ENCODE results near the gene NEDD8.

Gene NEDD8

GRCh38 chr14:24196071-24197055 lies 35.8 kb downstream of the NEDD8 start:
- no peak for DNase-seq (ENCODE audit: low read depth in 2 of 2)

- peak; percentile 78 to 79 for DNase-seq (ENCODE audit: low read depth in 2 of 2)
Measured at GRCh38 chr14:24195186-24196070, 36.7 kb downstream of the NEDD8 start, which contains the start of gene TM9SF1. Gene TM9SF1 (minus strand): TSS chr14:24195441. CDS start chr14:24195019, 422 bp downstream.

GRCh38 chr14:24194873-24195185 lies 37.3 kb downstream of the NEDD8 start:
- no peak for DNase-seq (ENCODE audit: low read depth in 2 of 2)

- DNase-seq (ENCODE audit: low read depth in 2 of 2) = no peak
Measured at GRCh38 chr14:24194186-24194872, 37.8 kb downstream of the NEDD8 start.

GRCh38 chr14:24192933-24193332 lies 39.2 kb downstream of the NEDD8 start:
- no peak for DNase-seq (ENCODE audit: low read depth in 2 of 2)

- DNase-seq (ENCODE audit: low read depth in 2 of 2) = no peak
Measured at GRCh38 chr14:24190416-24190815, 41.8 kb downstream of the NEDD8 start.

- no peak for DNase-seq (ENCODE audit: low read depth in 2 of 2)
Measured at GRCh38 chr14:24189460-24189859, 42.7 kb downstream of the NEDD8 start.

- DNase-seq (ENCODE audit: low read depth in 2 of 2) = no peak
Measured at GRCh38 chr14:24189059-24189375, 43.1 kb downstream of the NEDD8 start.

- peak; percentile 94 to 95 for DNase-seq (ENCODE audit: low read depth in 2 of 2)
Measured at GRCh38 chr14:24188251-24189058, 43.7 kb downstream of the NEDD8 start, which contains the start of gene IPO4. Gene IPO4 (minus strand): TSS chr14:24188816. CDS start chr14:24188787, 29 bp downstream.

- DNase-seq (ENCODE audit: low read depth in 2 of 2) = no peak
Measured at GRCh38 chr14:24187539-24187915, 44.6 kb downstream of the NEDD8 start.

GRCh38 chr14:24186831-24187538 lies 45.2 kb downstream of the NEDD8 start:
- no peak for DNase-seq (ENCODE audit: low read depth in 2 of 2)

GRCh38 chr14:24185741-24186140 lies 46.4 kb downstream of the NEDD8 start:
- DNase-seq (ENCODE audit: low read depth in 2 of 2) = no peak

GRCh38 chr14:24185026-24185425 lies 47.1 kb downstream of the NEDD8 start:
- no peak for DNase-seq (ENCODE audit: low read depth in 2 of 2)

GRCh38 chr14:24184104-24184970 lies 47.8 kb downstream of the NEDD8 start:
- no peak for DNase-seq (ENCODE audit: low read depth in 2 of 2)

GRCh38 chr14:24183014-24183481 lies 49.1 kb downstream of the NEDD8 start:
- DNase-seq (ENCODE audit: low read depth in 2 of 2) = no peak

GRCh38 chr14:24182110-24182882 lies 49.9 kb downstream of the NEDD8 start:
- DNase-seq (ENCODE audit: low read depth in 2 of 2) = no peak

- DNase-seq (ENCODE audit: low read depth in 2 of 2) = no peak
Measured at GRCh38 chr14:24181371-24182077, 50.6 kb downstream of the NEDD8 start.

Measured in stimulated activated CD4-positive, alpha-beta T cell treated with anti-CD3 and anti-CD28 coated beads, Interleukin-12 subunit alpha, Interleukin-12 subunit beta, amount 100 ng/mL, for 24 hours (primary cell).